Nucleus accumbens (tissue), 56 donors: ENCODE measurements around the gene GRAMD4.
"Not testable (repeated sequence)": the region's sequence is repeated elsewhere in the genome, so short reads cannot be mapped to it uniquely, and the experiment has no call there.

ENCODE experiments used
- DNase-seq, 56 donors: peaks; one replicate each; lab custom pipeline; 2025; lab: John Stamatoyannopoulos, UW

Gene GRAMD4

GRCh38 chr22:46633334-46633890 is 13.2 kb downstream of the GRAMD4 start:
- no peak for DNase-seq

GRCh38 chr22:46634011-46634699 is 14.0 kb downstream of the GRAMD4 start:
- DNase-seq, result no peak

- not testable (repeated sequence) for DNase-seq
These were observed 14.9 kb downstream of the GRAMD4 start for GRCh38 chr22:46634973-46635685.

GRCh38 chr22:46635756-46636155 is 15.6 kb downstream of the GRAMD4 start:
- no peak for DNase-seq

- no peak for DNase-seq
These were observed 16.2 kb downstream of the GRAMD4 start for GRCh38 chr22:46636221-46637002.

- peak in 5 of 56 donors; percentile 14 to 59 (median 23) for DNase-seq
These were observed 17.8 kb downstream of the GRAMD4 start for GRCh38 chr22:46637711-46638600.

GRCh38 chr22:46638601-46639431 is 18.6 kb downstream of the GRAMD4 start:
- DNase-seq, result no peak

GRCh38 chr22:46639843-46640242 is 19.7 kb downstream of the GRAMD4 start:
- DNase-seq, result no peak

GRCh38 chr22:46640293-46641055 is 20.3 kb downstream of the GRAMD4 start:
- no peak for DNase-seq

GRCh38 chr22:46641811-46642266 is 21.7 kb downstream of the GRAMD4 start:
- no peak for DNase-seq

- DNase-seq, result not testable (repeated sequence)
These were observed 22.8 kb downstream of the GRAMD4 start for GRCh38 chr22:46642840-46643480.

GRCh38 chr22:46646531-46647215 is 26.5 kb downstream of the GRAMD4 start:
- DNase-seq, result peak in 2 of 56 donors; percentile 7 to 26

- not testable (repeated sequence) for DNase-seq
These were observed 28.1 kb downstream of the GRAMD4 start for GRCh38 chr22:46648225-46648820.

- DNase-seq, result peak in 2 of 56 donors; percentile 23 to 39
These were observed 29.2 kb downstream of the GRAMD4 start for GRCh38 chr22:46649141-46650077.

- no peak for DNase-seq
These were observed 30.1 kb downstream of the GRAMD4 start for GRCh38 chr22:46650078-46650810.
